H1 (cell line): ENCODE data around the gene KCNQ2. TPM values are rescaled to one million over a fixed set of nuclear protein-coding genes. Genes with fewer than 3 reads are reported as not detected.

Source experiments
- CTCF ChIA-PET: fragments of 300-600 bp; sonication (Branson Sonifier 250); formaldehyde crosslinking; loops from one replicate; lab custom pipeline; 2021; ENCODE audit not compliant: partially characterized antibody; lab: Charles Lee
- POLR2A ChIA-PET: fragments of 300-600 bp; sonication (Branson Sonifier 250); formaldehyde crosslinking; loops from one replicate; lab custom pipeline; 2021; ENCODE audit warnings: inconsistent platforms; ENCODE audit not compliant: partially characterized antibody; lab: Charles Lee
- DNase-seq, 2 experiments: peaks; one replicate each; pipeline versions ENCODE4 v3.0.0 to v3.0.0-alpha.2; 2010 to 2022; ENCODE audit warnings: low spot score in 2 of 2, low read depth in 1 of 2, mixed read lengths in 1 of 2
- FAIRE-seq: peaks from 2 replicates; lab custom pipeline; 2011; peaks lifted over from hg19 to GRCh38; lab: Jason Lieb, UNC
- H2AFZ ChIP-seq: 2 replicates; pipeline ENCODE4 v1.8.1; 2012; ENCODE audit warnings: low read length, inconsistent platforms
- H2AK5ac ChIP-seq: 2 replicates; pipeline ENCODE4 v1.6.1; 2013; ENCODE audit warnings: low read depth, low read length
- H2BK120ac ChIP-seq: replicated peaks from 2 replicates; pipeline ENCODE3; 2013; ENCODE audit warnings: low read depth, low read length, inconsistent platforms
- H2BK12ac ChIP-seq: 2 replicates; pipeline ENCODE4 v1.6.1; 2013; ENCODE audit warnings: low read depth, low read length
- H2BK15ac ChIP-seq: 2 replicates; pipeline ENCODE4 v1.6.1; 2013; ENCODE audit warnings: low read length
- H2BK20ac ChIP-seq: 2 replicates; pipeline ENCODE4 v1.6.1; 2013; ENCODE audit warnings: low read length
- H2BK5ac ChIP-seq: 2 replicates; pipeline ENCODE4 v1.6.1; 2013; ENCODE audit warnings: low read depth, low read length
- H3K14ac ChIP-seq: 2 replicates; pipeline ENCODE4 v1.6.1; 2013; ENCODE audit warnings: inconsistent platforms; ENCODE audit not compliant: insufficient read length
- H3K18ac ChIP-seq: 2 replicates; pipeline ENCODE4 v1.6.1; 2013; ENCODE audit warnings: low read length; ENCODE audit errors: extremely low read depth
- H3K23ac ChIP-seq: 2 replicates; pipeline ENCODE4 v1.6.1; 2013; ENCODE audit warnings: inconsistent platforms; ENCODE audit not compliant: insufficient read length
- H3K23me2 ChIP-seq: 2 replicates; pipeline ENCODE4 v1.6.1; 2013; ENCODE audit warnings: low read depth, low read length
- H3K27ac ChIP-seq: 2 replicates; pipeline ENCODE4 v1.6.1; 2011; ENCODE audit warnings: low read depth, low read length, inconsistent platforms
- H3K27me3 ChIP-seq, 4 experiments: replicated peaks in 1 of 4; 1 replicate in 1 of 4; 2 replicates in 3 of 4; pipeline versions ENCODE4 v1.6.1 to v1.8.1; 2011 to 2013; ENCODE audit warnings: low read length in 3 of 4, mild to moderate bottlenecking in 3 of 4, inconsistent platforms in 2 of 4, mixed read lengths in 2 of 4, moderate library complexity in 1 of 4; ENCODE audit not compliant: control insufficient read depth in 3 of 4, insufficient read depth in 3 of 4; ENCODE audit errors: extremely low read depth in 1 of 4
- H3K36me3 ChIP-seq, 4 experiments: 2 replicates each; pipeline versions ENCODE4 v1.6.1 to v1.8.1; 2011 to 2013; ENCODE audit warnings: mild to moderate bottlenecking in 4 of 4, low read length in 3 of 4, moderate library complexity in 2 of 4, control low read depth in 1 of 4, inconsistent platforms in 1 of 4; ENCODE audit not compliant: insufficient read depth in 4 of 4, control insufficient read depth in 2 of 4
- H3K4ac ChIP-seq: replicated peaks from 2 replicates; pipeline ENCODE3; 2013; ENCODE audit warnings: low read length, low read depth, mixed read lengths, inconsistent platforms; ENCODE audit not compliant: insufficient read length
- H3K4me1 ChIP-seq, 4 experiments: replicated peaks in 1 of 4; 1 replicate in 1 of 4; 2 replicates in 3 of 4; pipeline versions ENCODE4 v1.6.1 to v1.8.1; 2011 to 2013; ENCODE audit warnings: low read length in 3 of 4, inconsistent platforms in 2 of 4, mixed read lengths in 1 of 4; ENCODE audit not compliant: insufficient read depth in 4 of 4, control insufficient read depth in 3 of 4
- H3K4me2 ChIP-seq, 2 experiments: 2 replicates each; pipeline versions ENCODE4 v1.6.1 to v1.8.1; 2011 to 2013; ENCODE audit warnings: low read depth in 2 of 2, low read length in 2 of 2, control low read depth in 1 of 2, inconsistent platforms in 1 of 2, mild to moderate bottlenecking in 1 of 2; ENCODE audit not compliant: insufficient read depth in 1 of 2
- H3K4me3 ChIP-seq, 4 experiments: fragments of 200-600, 300-600 bp in 1 of 4; sonication (generic), shearing (Covaris generic), sonication (Bioruptor Twin) in 1 of 4; 2 replicates each; pipeline versions ENCODE4 v1.5.1 to v1.8.1; 2011 to 2016; ENCODE audit warnings: low read length in 4 of 4, low read depth in 3 of 4, control low read depth in 2 of 4, inconsistent platforms in 2 of 4, mild to moderate bottlenecking in 2 of 4, mixed read lengths in 1 of 4, moderate library complexity in 1 of 4; ENCODE audit not compliant: insufficient read depth in 2 of 4; ENCODE audit errors: extremely low read depth in 1 of 4
- H3K56ac ChIP-seq: replicated peaks from 2 replicates; pipeline ENCODE3; 2013; ENCODE audit warnings: low read depth, mild to moderate bottlenecking, mixed read lengths, low read length, inconsistent platforms; ENCODE audit not compliant: insufficient read length
- H3K79me1 ChIP-seq: 2 replicates; pipeline ENCODE4 v1.6.1; 2013; ENCODE audit warnings: low read depth, low read length, control low read depth
- H3K79me2 ChIP-seq, 2 experiments: 2 replicates each; pipeline versions ENCODE4 v1.6.1 to v1.8.1; 2012 to 2013; ENCODE audit warnings: low read length in 2 of 2, mild to moderate bottlenecking in 2 of 2, inconsistent platforms in 1 of 2; ENCODE audit not compliant: insufficient read depth in 2 of 2, control insufficient read depth in 1 of 2
- H3K9ac ChIP-seq, 4 experiments: replicated peaks in 1 of 4; 1 replicate in 1 of 4; 2 replicates in 3 of 4; pipeline versions ENCODE4 v1.6.1 to v1.8.1; 2011 to 2013; ENCODE audit warnings: low read depth in 3 of 4, low read length in 3 of 4, control low read depth in 2 of 4, mild to moderate bottlenecking in 2 of 4, moderate library complexity in 2 of 4, inconsistent platforms in 1 of 4; ENCODE audit errors: extremely low read depth in 1 of 4
- H3K9me3 ChIP-seq, 2 experiments: 2 replicates each; pipeline versions ENCODE4 v1.6.1 to v1.8.1; 2012 to 2013; ENCODE audit warnings: mild to moderate bottlenecking in 2 of 2, moderate library complexity in 2 of 2, control low read depth in 1 of 2, inconsistent platforms in 1 of 2, low read depth in 1 of 2, low read length in 1 of 2, mixed read lengths in 1 of 2; ENCODE audit not compliant: insufficient read depth in 2 of 2
- H4K20me1 ChIP-seq, 2 experiments: replicated peaks in 1 of 2; 2 replicates each; pipeline versions ENCODE3 to v1.8.1; 2011 to 2013; ENCODE audit warnings: inconsistent platforms in 2 of 2, low read length in 2 of 2, mild to moderate bottlenecking in 1 of 2; ENCODE audit not compliant: insufficient read depth in 2 of 2, control insufficient read depth in 1 of 2
- H4K5ac ChIP-seq: 2 replicates; pipeline ENCODE4 v1.6.1; 2013; ENCODE audit warnings: low read length, low read depth, mixed read lengths, inconsistent platforms; ENCODE audit not compliant: insufficient read length
- H4K8ac ChIP-seq: 2 replicates; pipeline ENCODE4 v1.8.0; 2013; ENCODE audit warnings: mild to moderate bottlenecking, moderate library complexity, low read length, inconsistent platforms; ENCODE audit not compliant: insufficient read depth; ENCODE audit errors: extremely low read depth
- H4K91ac ChIP-seq: replicated peaks from 2 replicates; pipeline ENCODE3; 2013; ENCODE audit warnings: low read length, mixed read lengths, inconsistent platforms; ENCODE audit not compliant: insufficient read length
- E2F6 ChIP-seq: IDR thresholded peaks from 2 replicates; pipeline ENCODE4 v1.6.1; 2012; ENCODE audit warnings: inconsistent platforms
- PHF8 ChIP-seq: fragments of 200-600 bp; sonication (generic); conservative IDR thresholded peaks from 2 replicates; pipeline ENCODE4 v1.7.1; 2012; ENCODE audit warnings: low read depth, mild to moderate bottlenecking, inconsistent platforms, low read length, moderate library complexity
- RNF2 ChIP-seq: fragments of 200-900, 300-1000 bp; sonication (generic); IDR thresholded peaks from 2 replicates; pipeline ENCODE4 v1.7.1; 2016; ENCODE audit warnings: borderline replicate concordance, low read depth, mild to moderate bottlenecking, antibody characterized with exemption, low read length; ENCODE audit not compliant: poor library complexity, severe bottlenecking; ENCODE audit errors: missing control alignments
- SAP30 ChIP-seq: fragments of 300-600 bp; sonication (generic); IDR thresholded peaks from 2 replicates; pipeline ENCODE4 v1.7.1; 2012; ENCODE audit warnings: low read length, moderate library complexity, mild to moderate bottlenecking, inconsistent platforms; ENCODE audit not compliant: insufficient read depth, insufficient replicate concordance
- WGBS, 2 experiments: shearing (Covaris generic) in 1 of 2; methylation state at CpG; one replicate each; pipeline versions ENCODE4 v1.1.6 to v1.1.7; 2013 to 2015; ENCODE audit warnings: low lambda C conversion rate in 2 of 2, mixed read lengths in 2 of 2, inconsistent platforms in 1 of 2, low coverage in 1 of 2, missing lambda C conversion rate in 1 of 2; ENCODE audit not compliant: insufficient replicate concordance in 2 of 2, insufficient coverage in 1 of 2, insufficient read length in 1 of 2; ENCODE audit errors: extremely low coverage in 1 of 2, missing lambda C conversion rate in 1 of 2; 5-methylcytosine and 5-hydroxymethylcytosine counted together
- polyA plus RNA-seq, 7 experiments: library from polyadenylated mRNA; depleted of rRNA in 3 of 7; stranded (reverse) in 5 of 7; unstranded in 2 of 7; fragments of >200 nt in 5 of 7; fragments of 200-250 nt in 2 of 7; gene quantifications; 1 replicate in 5 of 7; 2 replicates in 1 of 7; 4 replicates in 1 of 7; pipeline versions ENCODE4 v1.2.1 to v1.2.3, GENCODE V29; 2011 to 2013; ENCODE audit warnings: missing spikeins in 2 of 7, mixed read lengths in 2 of 7
- total RNA-seq: library from RNA; stranded (reverse); fragmentation: NEBNext Ultra II Directional; extraction: Animal tissue kit (Norgen Biotek cat#: 25700); gene quantifications from 2 replicates; pipeline ENCODE4 v1.2.1, GENCODE V29; 2021

The KCNQ2 gene
- total and polyA plus RNA-seq, 2 of the 8 experiments (the other 6 are each of a cell fraction or from before 2014, with no cell fraction given), result 82.6 to 243 TPM

GRCh38 chr20:63411898-63412631 lies 60.4 kb downstream of the KCNQ2 start:
- H3K79me2 ChIP-seq, result no peaks in the 10 kb centered on the region
- 91% methylated on average over 33 of the region's 39 CpGs; no CpG with 5 or more reads in 1 of the 2 experiments for WGBS, 2 experiments

More at GRCh38 chr20:63411898-63412631, 60.4 kb downstream of the KCNQ2 start:
- H3K79me1 ChIP-seq, result no peaks in the 10 kb centered on the region
- H3K4me2 ChIP-seq, result no peak overlapping the region
- no peak overlapping the region for H3K4me3 ChIP-seq
- H2BK120ac ChIP-seq, result no peak overlapping the region
- no peaks in the 10 kb centered on the region for H4K20me1 ChIP-seq
- H3K56ac ChIP-seq, result no peak overlapping the region
- TF ChIP-seq PHF8 (no peak), E2F6 (no peak), SAP30 (no peak), RNF2 (no peak)
- H2BK20ac ChIP-seq, result no peak overlapping the region
- H3K14ac ChIP-seq, result no peak overlapping the region
- H3K27ac ChIP-seq, result no peak overlapping the region
- DNase-seq, result no peak
- no peaks in the 10 kb centered on the region for H3K36me3 ChIP-seq
- no peak overlapping the region for H3K18ac ChIP-seq
- no peak overlapping the region for H2BK5ac ChIP-seq
- no peak overlapping the region for H2AFZ ChIP-seq
- no peak overlapping the region for H3K9ac ChIP-seq
- H3K4ac ChIP-seq, result no peak overlapping the region
- no peak overlapping the region for H2BK15ac ChIP-seq
- no peak overlapping the region for H4K5ac ChIP-seq
- H3K9me3 ChIP-seq, result no peaks in the 10 kb centered on the region
- H2BK12ac ChIP-seq, result no peak overlapping the region
- no peak overlapping the region for H4K91ac ChIP-seq
- no peak overlapping the region for H2AK5ac ChIP-seq
- H4K8ac ChIP-seq, result no peak overlapping the region
- H3K4me1 ChIP-seq, result peaks cover 0 to 12% (median 8%) of the 10 kb centered on the region in 4 experiments; a peak in 4 of 7 replicates
- ChIA-PET POLR2A (no interaction called here), CTCF (interaction anchor here (0.6 kb wide), 1 partner anchor 103 kb away, joined by 3 read pairs; no protein-coding TSS in a partner anchor)
- H3K27me3 ChIP-seq, result no peaks in the 10 kb centered on the region
- no peak overlapping the region for H3K23ac ChIP-seq
- peaks cover 4% of the 10 kb centered on the region; the same call in 1 of the 2 replicates for H3K23me2 ChIP-seq
- FAIRE-seq, result no peak
